GM12878 (cell line): ENCODE measurements around the gene RAB3C. TPM values are rescaled to one million over a fixed set of nuclear protein-coding genes. Genes with fewer than 3 reads are reported as not detected.

Experiments
- ATAC-seq: fragments of 200-7000 bp; cut with Tn5 transposase; 3 replicates; pipeline ENCODE4 v1.9.1; 2020; ENCODE audit warnings: mild to moderate bottlenecking, moderate library complexity
- BruUV-seq: library from RNA; stranded (reverse); fragments of 400-500 nt; replicated peaks from 2 replicates; lab custom pipeline; 2021; lab: Mats Ljungman, UMichigan
- CTCF ChIA-PET: fragments of 300-600 bp; sonication (Branson Sonifier 250); formaldehyde crosslinking; extraction: SDS; loops from one replicate; lab custom pipeline; 2021; ENCODE audit warnings: inconsistent platforms; lab: Yijun Ruan, JAX
- POLR2A ChIA-PET: fragments of 350-600 bp; formaldehyde crosslinking; extraction: SDS; loops from one replicate; lab custom pipeline; 2021; ENCODE audit warnings: inconsistent platforms; lab: Charles Lee
- RAD21 ChIA-PET: fragments of 300-600 bp; sonication (Branson Sonifier 250); formaldehyde crosslinking; loops from one replicate; lab custom pipeline; 2023; ENCODE audit warnings: antibody characterized with exemption; ENCODE audit not compliant: unreplicated experiment; lab: Charles Lee
- SMC1A ChIA-PET: fragments of 300-600 bp; sonication (Branson Sonifier 250); formaldehyde crosslinking; loops from one replicate; lab custom pipeline; 2023; ENCODE audit not compliant: unreplicated experiment, uncharacterized antibody; lab: Charles Lee
- DNase-seq: peaks from one replicate; pipeline ENCODE4 v3.0.0-alpha.2; 2011; ENCODE audit warnings: low read depth, low spot score
- FAIRE-seq: peaks from 3 replicates; lab custom pipeline; 2011; peaks lifted over from hg19 to GRCh38; lab: Jason Lieb, UNC
- H2AFZ ChIP-seq: 2 replicates; pipeline ENCODE4 v1.6.0; 2011; ENCODE audit warnings: low read depth, low read length, control low read depth; ENCODE audit not compliant: control insufficient read depth
- H3K27ac ChIP-seq: 2 replicates; pipeline ENCODE4 v1.5.1; 2011; ENCODE audit warnings: control low read depth; ENCODE audit not compliant: control insufficient read depth, insufficient read depth
- H3K27me3 ChIP-seq, 2 experiments: replicated peaks in 1 of 2; 2 replicates each; pipeline versions ENCODE4 v1.6.0 to v1.6.1; 2011; ENCODE audit warnings: low read length in 1 of 2; ENCODE audit not compliant: control insufficient read depth in 2 of 2, insufficient read depth in 2 of 2
- H3K36me3 ChIP-seq, 2 experiments: 2 replicates each; pipeline ENCODE4 v1.5.1; 2011; ENCODE audit warnings: low read length in 1 of 2; ENCODE audit not compliant: control insufficient read depth in 2 of 2, insufficient read depth in 2 of 2
- H3K4me1 ChIP-seq: 2 replicates; pipeline ENCODE4 v1.6.1; 2011; ENCODE audit warnings: mild to moderate bottlenecking, low read length, moderate library complexity, mixed read lengths; ENCODE audit not compliant: control insufficient read depth, insufficient read depth
- H3K4me2 ChIP-seq: 2 replicates; pipeline ENCODE4 v1.6.0; 2011; ENCODE audit warnings: control low read depth; ENCODE audit not compliant: control insufficient read depth, insufficient read depth
- H3K4me3 ChIP-seq: fragments of 200-600 bp; sonication (generic); 2 replicates; pipeline ENCODE4 v1.5.1; 2016
- H3K79me2 ChIP-seq: 2 replicates; pipeline ENCODE4 v1.6.0; 2011; ENCODE audit warnings: low read length; ENCODE audit not compliant: control insufficient read depth, insufficient read depth
- H3K9ac ChIP-seq: 2 replicates; pipeline ENCODE4 v1.8.0; 2011; ENCODE audit warnings: low read length, control low read depth, mixed read lengths; ENCODE audit not compliant: control insufficient read depth, insufficient read depth
- H3K9me3 ChIP-seq: replicated peaks from 3 replicates; pipeline ENCODE4 v1.5.1; 2011; ENCODE audit warnings: mild to moderate bottlenecking, low read length; ENCODE audit not compliant: control insufficient read depth, insufficient read depth
- H4K20me1 ChIP-seq: 2 replicates; pipeline ENCODE4 v1.6.0; 2011; ENCODE audit not compliant: control insufficient read depth, insufficient read depth
- EZH2 ChIP-seq: IDR thresholded peaks from 2 replicates; pipeline ENCODE4 v1.6.1; 2012; ENCODE audit warnings: low read depth, mild to moderate bottlenecking, control low read depth, inconsistent platforms, low read length, borderline replicate concordance; ENCODE audit not compliant: control insufficient read depth
- FOXM1 ChIP-seq: IDR thresholded peaks from 2 replicates; pipeline ENCODE4 v1.6.1; 2012; ENCODE audit warnings: low read depth, mild to moderate bottlenecking, inconsistent platforms, low read length, moderate library complexity
- MYC ChIP-seq: IDR thresholded peaks from 2 replicates; pipeline ENCODE4 v1.6.1; 2011; ENCODE audit warnings: mild to moderate bottlenecking, low read length, moderate library complexity, inconsistent platforms; ENCODE audit not compliant: insufficient read depth, insufficient replicate concordance, insufficient read length, severe bottlenecking
- NRF1 ChIP-seq: conservative IDR thresholded peaks from 2 replicates; pipeline ENCODE4 v1.6.1; 2011; ENCODE audit warnings: mild to moderate bottlenecking, low read depth, low read length, improper control_type of control experiment
- in situ Hi-C: fragments of 300-500 bp; cut with MboI; formaldehyde crosslinking; loops from 9 replicates; pipeline ENCODE4 v1.14.3; 2018; ENCODE audit warnings: mixed read lengths
- intact Hi-C: fragments of 100-400 bp; cut with micrococcal nuclease; formaldehyde crosslinking; loops from one replicate; pipeline ENCODE4 v1.14.2; 2022; ENCODE audit not compliant: unreplicated experiment
- polyA plus RNA-seq, 11 experiments: library from polyadenylated mRNA; depleted of rRNA in 4 of 11; unstranded in 6 of 11; stranded (reverse) in 5 of 11; fragments of >200 nt; fragmentation: Nextera tagmentation in 4 of 11; fragmentation: Illumina TruSeq in 1 of 11; extraction: Ambion mirVana in 4 of 11; extraction: Trizol in 1 of 11; gene quantifications; 1 replicate in 1 of 11; 2 replicates in 10 of 11; pipeline versions ENCODE4 v1.2.1 to v1.2.3, GENCODE V29; 2011 to 2016; ENCODE audit warnings: inconsistent platforms in 2 of 11, missing spikeins in 2 of 11, low read depth in 1 of 11
- total RNA-seq, 4 experiments: library from RNA; depleted of rRNA in 3 of 4; stranded (reverse); fragments of >200 nt in 3 of 4; fragmentation: Illumina TruSeq in 1 of 4; extraction: Trizol in 1 of 4; gene quantifications; 2 replicates each; pipeline versions ENCODE4 v1.2.1 to v1.2.3, GENCODE V29; 2013 to 2021
- TF ChIP-seq, protein P1 (sequence below): fragments of 450-650 bp; conservative IDR thresholded peaks from 2 replicates; pipeline ENCODE4 v1.6.1; 2017; ENCODE audit warnings: mild to moderate bottlenecking, moderate library complexity
- TF ChIP-seq, protein P2 (sequence below): fragments of 450-650 bp; formaldehyde crosslinking; IDR thresholded peaks from 2 replicates; pipeline ENCODE4 v1.4.0; 2020; ENCODE audit warnings: mild to moderate bottlenecking, moderate library complexity
- TF ChIP-seq, protein P3 (sequence below): fragments of 150-350 bp; IDR thresholded peaks from 2 replicates; pipeline ENCODE4 v1.6.1; 2014; ENCODE audit warnings: mild to moderate bottlenecking, low read depth, low read length
- TF ChIP-seq, protein P4 (sequence below): fragments of 450-650 bp; IDR thresholded peaks from 2 replicates; pipeline ENCODE4 v1.6.1; 2017; ENCODE audit warnings: antibody characterized with exemption, mild to moderate bottlenecking, moderate library complexity
- TF ChIP-seq, protein P5 (sequence below): fragments of 450-650 bp; formaldehyde crosslinking; IDR thresholded peaks from 2 replicates; pipeline ENCODE4 v1.4.0; 2022; ENCODE audit warnings: mild to moderate bottlenecking, moderate library complexity

The RAB3C gene
- total and polyA plus RNA-seq, 10 of the 15 experiments (the other 5 are each of a cell fraction or from before 2014, with no cell fraction given): not detected

DNA sequence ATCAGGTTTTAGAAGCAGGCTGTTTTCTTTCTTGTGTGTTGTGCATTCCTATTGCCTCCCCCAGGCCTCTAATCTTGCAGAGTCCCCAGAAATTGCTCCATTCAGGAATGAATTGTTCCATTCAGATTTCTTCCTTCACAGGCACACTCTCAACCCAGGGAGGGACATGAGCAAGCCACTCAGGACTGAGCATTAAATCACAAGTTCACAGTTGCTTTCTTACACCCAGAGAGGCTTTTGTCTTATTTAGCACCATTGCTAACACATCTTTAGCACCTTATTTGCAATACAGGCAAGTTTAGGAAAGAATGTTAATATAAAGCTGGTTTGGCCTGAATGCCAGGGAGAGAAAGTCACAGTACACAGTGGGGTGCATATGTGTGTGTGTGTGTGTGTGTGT is 221.4 kb downstream of the RAB3C start:
- intact Hi-C loops (no loop called here), in situ Hi-C loops (no loop called here)
- ChIA-PET CTCF (interaction anchor here (0.6 to 2.1 kb wide), 4 partner anchors 15 to 305 kb away, joined by 3 to 7 read pairs (median 4); no protein-coding TSS in a partner anchor), SMC1A (interaction anchor here (0.8 to 2.4 kb wide), 3 partner anchors 9 to 46 kb away, joined by 4 to 6 read pairs (median 4); no protein-coding TSS in a partner anchor), RAD21 (no interaction called here), POLR2A (no interaction called here)
- H3K9ac ChIP-seq: no peak overlapping the region
- no peaks in the 10 kb centered on the region for H3K27me3 ChIP-seq
- no TSS peak for BruUV-seq
- no peak for FAIRE-seq
- H3K4me1 ChIP-seq: no peaks in the 10 kb centered on the region
- DNase-seq: no peak
- H3K4me2 ChIP-seq: no peak overlapping the region
- H2AFZ ChIP-seq: no peak overlapping the region
- no peak overlapping the region for H3K4me3 ChIP-seq
- no peak overlapping the region for H3K27ac ChIP-seq
- H3K79me2 ChIP-seq: no peaks in the 10 kb centered on the region
- H3K9me3 ChIP-seq: no peaks in the 10 kb centered on the region
- no peaks in the 10 kb centered on the region for H4K20me1 ChIP-seq
- no peak for ATAC-seq
- no peaks in the 10 kb centered on the region for H3K36me3 ChIP-seq
- TF ChIP-seq, protein P1, sequence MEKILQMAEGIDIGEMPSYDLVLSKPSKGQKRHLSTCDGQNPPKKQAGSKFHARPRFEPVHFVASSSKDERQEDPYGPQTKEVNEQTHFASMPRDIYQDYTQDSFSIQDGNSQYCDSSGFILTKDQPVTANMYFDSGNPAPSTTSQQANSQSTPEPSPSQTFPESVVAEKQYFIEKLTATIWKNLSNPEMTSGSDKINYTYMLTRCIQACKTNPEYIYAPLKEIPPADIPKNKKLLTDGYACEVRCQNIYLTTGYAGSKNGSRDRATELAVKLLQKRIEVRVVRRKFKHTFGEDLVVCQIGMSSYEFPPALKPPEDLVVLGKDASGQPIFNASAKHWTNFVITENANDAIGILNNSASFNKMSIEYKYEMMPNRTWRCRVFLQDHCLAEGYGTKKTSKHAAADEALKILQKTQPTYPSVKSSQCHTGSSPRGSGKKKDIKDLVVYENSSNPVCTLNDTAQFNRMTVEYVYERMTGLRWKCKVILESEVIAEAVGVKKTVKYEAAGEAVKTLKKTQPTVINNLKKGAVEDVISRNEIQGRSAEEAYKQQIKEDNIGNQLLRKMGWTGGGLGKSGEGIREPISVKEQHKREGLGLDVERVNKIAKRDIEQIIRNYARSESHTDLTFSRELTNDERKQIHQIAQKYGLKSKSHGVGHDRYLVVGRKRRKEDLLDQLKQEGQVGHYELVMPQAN: no peak
- TF ChIP-seq FOXM1 (no peak), MYC (no peak), EZH2 (no peak), NRF1 (no peak)
- TF ChIP-seq, protein P2, sequence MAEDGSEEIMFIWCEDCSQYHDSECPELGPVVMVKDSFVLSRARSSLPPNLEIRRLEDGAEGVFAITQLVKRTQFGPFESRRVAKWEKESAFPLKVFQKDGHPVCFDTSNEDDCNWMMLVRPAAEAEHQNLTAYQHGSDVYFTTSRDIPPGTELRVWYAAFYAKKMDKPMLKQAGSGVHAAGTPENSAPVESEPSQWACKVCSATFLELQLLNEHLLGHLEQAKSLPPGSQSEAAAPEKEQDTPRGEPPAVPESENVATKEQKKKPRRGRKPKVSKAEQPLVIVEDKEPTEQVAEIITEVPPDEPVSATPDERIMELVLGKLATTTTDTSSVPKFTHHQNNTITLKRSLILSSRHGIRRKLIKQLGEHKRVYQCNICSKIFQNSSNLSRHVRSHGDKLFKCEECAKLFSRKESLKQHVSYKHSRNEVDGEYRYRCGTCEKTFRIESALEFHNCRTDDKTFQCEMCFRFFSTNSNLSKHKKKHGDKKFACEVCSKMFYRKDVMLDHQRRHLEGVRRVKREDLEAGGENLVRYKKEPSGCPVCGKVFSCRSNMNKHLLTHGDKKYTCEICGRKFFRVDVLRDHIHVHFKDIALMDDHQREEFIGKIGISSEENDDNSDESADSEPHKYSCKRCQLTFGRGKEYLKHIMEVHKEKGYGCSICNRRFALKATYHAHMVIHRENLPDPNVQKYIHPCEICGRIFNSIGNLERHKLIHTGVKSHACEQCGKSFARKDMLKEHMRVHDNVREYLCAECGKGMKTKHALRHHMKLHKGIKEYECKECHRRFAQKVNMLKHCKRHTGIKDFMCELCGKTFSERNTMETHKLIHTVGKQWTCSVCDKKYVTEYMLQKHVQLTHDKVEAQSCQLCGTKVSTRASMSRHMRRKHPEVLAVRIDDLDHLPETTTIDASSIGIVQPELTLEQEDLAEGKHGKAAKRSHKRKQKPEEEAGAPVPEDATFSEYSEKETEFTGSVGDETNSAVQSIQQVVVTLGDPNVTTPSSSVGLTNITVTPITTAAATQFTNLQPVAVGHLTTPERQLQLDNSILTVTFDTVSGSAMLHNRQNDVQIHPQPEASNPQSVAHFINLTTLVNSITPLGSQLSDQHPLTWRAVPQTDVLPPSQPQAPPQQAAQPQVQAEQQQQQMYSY (CRISPR knock-in tag): no peak
- TF ChIP-seq, protein P3, sequence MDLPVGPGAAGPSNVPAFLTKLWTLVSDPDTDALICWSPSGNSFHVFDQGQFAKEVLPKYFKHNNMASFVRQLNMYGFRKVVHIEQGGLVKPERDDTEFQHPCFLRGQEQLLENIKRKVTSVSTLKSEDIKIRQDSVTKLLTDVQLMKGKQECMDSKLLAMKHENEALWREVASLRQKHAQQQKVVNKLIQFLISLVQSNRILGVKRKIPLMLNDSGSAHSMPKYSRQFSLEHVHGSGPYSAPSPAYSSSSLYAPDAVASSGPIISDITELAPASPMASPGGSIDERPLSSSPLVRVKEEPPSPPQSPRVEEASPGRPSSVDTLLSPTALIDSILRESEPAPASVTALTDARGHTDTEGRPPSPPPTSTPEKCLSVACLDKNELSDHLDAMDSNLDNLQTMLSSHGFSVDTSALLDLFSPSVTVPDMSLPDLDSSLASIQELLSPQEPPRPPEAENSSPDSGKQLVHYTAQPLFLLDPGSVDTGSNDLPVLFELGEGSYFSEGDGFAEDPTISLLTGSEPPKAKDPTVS: no peak
- TF ChIP-seq, protein P4, sequence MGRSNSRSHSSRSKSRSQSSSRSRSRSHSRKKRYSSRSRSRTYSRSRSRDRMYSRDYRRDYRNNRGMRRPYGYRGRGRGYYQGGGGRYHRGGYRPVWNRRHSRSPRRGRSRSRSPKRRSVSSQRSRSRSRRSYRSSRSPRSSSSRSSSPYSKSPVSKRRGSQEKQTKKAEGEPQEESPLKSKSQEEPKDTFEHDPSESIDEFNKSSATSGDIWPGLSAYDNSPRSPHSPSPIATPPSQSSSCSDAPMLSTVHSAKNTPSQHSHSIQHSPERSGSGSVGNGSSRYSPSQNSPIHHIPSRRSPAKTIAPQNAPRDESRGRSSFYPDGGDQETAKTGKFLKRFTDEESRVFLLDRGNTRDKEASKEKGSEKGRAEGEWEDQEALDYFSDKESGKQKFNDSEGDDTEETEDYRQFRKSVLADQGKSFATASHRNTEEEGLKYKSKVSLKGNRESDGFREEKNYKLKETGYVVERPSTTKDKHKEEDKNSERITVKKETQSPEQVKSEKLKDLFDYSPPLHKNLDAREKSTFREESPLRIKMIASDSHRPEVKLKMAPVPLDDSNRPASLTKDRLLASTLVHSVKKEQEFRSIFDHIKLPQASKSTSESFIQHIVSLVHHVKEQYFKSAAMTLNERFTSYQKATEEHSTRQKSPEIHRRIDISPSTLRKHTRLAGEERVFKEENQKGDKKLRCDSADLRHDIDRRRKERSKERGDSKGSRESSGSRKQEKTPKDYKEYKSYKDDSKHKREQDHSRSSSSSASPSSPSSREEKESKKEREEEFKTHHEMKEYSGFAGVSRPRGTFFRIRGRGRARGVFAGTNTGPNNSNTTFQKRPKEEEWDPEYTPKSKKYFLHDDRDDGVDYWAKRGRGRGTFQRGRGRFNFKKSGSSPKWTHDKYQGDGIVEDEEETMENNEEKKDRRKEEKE: no peak
- TF ChIP-seq, protein P5, sequence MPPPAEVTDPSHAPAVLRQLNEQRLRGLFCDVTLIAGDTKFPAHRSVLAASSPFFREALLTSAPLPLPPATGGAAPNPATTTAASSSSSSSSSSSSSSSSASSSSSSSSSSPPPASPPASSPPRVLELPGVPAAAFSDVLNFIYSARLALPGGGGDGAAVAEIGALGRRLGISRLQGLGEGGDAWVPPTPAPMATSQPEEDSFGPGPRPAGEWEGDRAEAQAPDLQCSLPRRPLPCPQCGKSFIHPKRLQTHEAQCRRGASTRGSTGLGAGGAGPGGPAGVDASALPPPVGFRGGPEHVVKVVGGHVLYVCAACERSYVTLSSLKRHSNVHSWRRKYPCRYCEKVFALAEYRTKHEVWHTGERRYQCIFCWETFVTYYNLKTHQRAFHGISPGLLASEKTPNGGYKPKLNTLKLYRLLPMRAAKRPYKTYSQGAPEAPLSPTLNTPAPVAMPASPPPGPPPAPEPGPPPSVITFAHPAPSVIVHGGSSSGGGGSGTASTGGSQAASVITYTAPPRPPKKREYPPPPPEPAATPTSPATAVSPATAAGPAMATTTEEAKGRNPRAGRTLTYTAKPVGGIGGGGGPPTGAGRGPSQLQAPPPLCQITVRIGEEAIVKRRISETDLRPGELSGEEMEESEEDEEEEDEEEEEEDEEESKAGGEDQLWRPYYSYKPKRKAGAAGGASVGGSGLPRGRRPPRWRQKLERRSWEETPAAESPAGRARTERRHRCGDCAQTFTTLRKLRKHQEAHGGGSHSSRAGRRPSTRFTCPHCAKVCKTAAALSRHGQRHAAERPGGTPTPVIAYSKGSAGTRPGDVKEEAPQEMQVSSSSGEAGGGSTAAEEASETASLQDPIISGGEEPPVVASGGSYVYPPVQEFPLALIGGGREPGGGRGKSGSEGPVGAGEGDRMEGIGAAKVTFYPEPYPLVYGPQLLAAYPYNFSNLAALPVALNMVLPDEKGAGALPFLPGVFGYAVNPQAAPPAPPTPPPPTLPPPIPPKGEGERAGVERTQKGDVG (CRISPR knock-in tag): no peak
